Subcutaneous adipose tissue (tissue), 4 donors: ENCODE data around the gene FAM53A. TPM values are rescaled to one million over a fixed set of nuclear protein-coding genes. Genes with fewer than 3 reads are reported as not detected.

Experiments used
- CTCF ChIP-seq: fragments of 450-650 bp; IDR thresholded peaks from one replicate; pipeline ENCODE4 v1.5.1; 2016; ENCODE audit warnings: low read depth, mild to moderate bottlenecking, control low read depth, antibody characterized with exemption, moderate library complexity
- total RNA-seq, 4 donors: library from RNA; depleted of rRNA; stranded (reverse); fragments of >200 nt; gene quantifications; one replicate each; pipeline ENCODE4 v1.1.0, GENCODE V29; 2016

The FAM53A gene
- total RNA-seq, 4 donors from 2014 or later, result 1.5 to 5.9 (median 3.8) TPM

GRCh38 chr4:1622238-1622637 is 61.9 kb downstream of the FAM53A start:
- TF ChIP-seq CTCF, result no peak

- TF ChIP-seq CTCF, result no peak
Measured at GRCh38 chr4:1621526-1621925, 62.6 kb downstream of the FAM53A start.

GRCh38 chr4:1619151-1619672 is 64.9 kb downstream of the FAM53A start:
- TF ChIP-seq CTCF, result no peak

GRCh38 chr4:1618438-1618837 is 65.7 kb downstream of the FAM53A start:
- no peak for TF ChIP-seq CTCF

GRCh38 chr4:1616557-1616930 is 67.6 kb downstream of the FAM53A start:
- no peak for TF ChIP-seq CTCF

- no peak for TF ChIP-seq CTCF
Measured at GRCh38 chr4:1615786-1616556, 68.1 kb downstream of the FAM53A start.

GRCh38 chr4:1614854-1615595 is 69.1 kb downstream of the FAM53A start:
- TF ChIP-seq CTCF, result no peak
